Nephron progenitor cell (in vitro differentiated cells): ENCODE data around the gene RAD51C.

Source experiments
- DNase-seq: peaks from one replicate; pipeline ENCODE4 v3.0.0; 2021
- H3K27ac Mint-ChIP-seq: 2 replicates; pipeline ENCODE4 v1.8.0; 2021; ENCODE audit warnings: mild to moderate bottlenecking, moderate library complexity, mixed read lengths
- H3K27me3 Mint-ChIP-seq: 2 replicates; pipeline ENCODE4 v1.8.0; 2021; ENCODE audit warnings: mild to moderate bottlenecking, low read depth, mixed read lengths; ENCODE audit not compliant: poor library complexity
- H3K36me3 Mint-ChIP-seq: 2 replicates; pipeline ENCODE4 v1.8.0; 2021; ENCODE audit warnings: low read depth, mixed read lengths
- H3K4me1 Mint-ChIP-seq: 2 replicates; pipeline ENCODE4 v1.8.0; 2021; ENCODE audit warnings: mixed read lengths
- H3K4me3 Mint-ChIP-seq: 2 replicates; pipeline ENCODE4 v1.8.0; 2021; ENCODE audit warnings: mild to moderate bottlenecking, moderate library complexity, mixed read lengths
- H3K9me3 Mint-ChIP-seq: 2 replicates; pipeline ENCODE4 v1.8.0; 2021; ENCODE audit warnings: mild to moderate bottlenecking, moderate library complexity, mixed read lengths
- CTCF ChIP-seq: fragments of 200-600 bp; sonication (generic); IDR thresholded peaks from 2 replicates; pipeline ENCODE4 v1.5.0; 2021; ENCODE audit warnings: antibody characterized with exemption

Gene RAD51C

GRCh38 chr17:58691701-58692238 lies 632 bp upstream of the RAD51C start, which contains the start of gene TEX14:
Gene TEX14 (minus strand): TSS chr17:58692045. CDS start chr17:58652001, 40,044 bp downstream.
- peaks cover 10% of the 10 kb centered on the region for H3K27me3 Mint-ChIP-seq
- no peak for DNase-seq
- H3K4me1 Mint-ChIP-seq: peaks cover 33% of the 10 kb centered on the region
- TF ChIP-seq CTCF: no peak
- H3K27ac Mint-ChIP-seq: peak within 1 kb of the TSS; percentile 19
- peaks cover 13% of the 10 kb centered on the region for H3K36me3 Mint-ChIP-seq
- H3K4me3 Mint-ChIP-seq: peak within 1 kb of the TSS; percentile 86
- no peaks in the 10 kb centered on the region for H3K9me3 Mint-ChIP-seq

GRCh38 chr17:58693208-58693607 lies 806 bp downstream of the RAD51C start:
- no peak for DNase-seq
- Mint-ChIP-seq H3K27ac (peak overlapping the region; percentile 19), H3K4me1 (peaks cover 33% of the 10 kb centered on the region), H3K9me3 (no peaks in the 10 kb centered on the region), H3K36me3 (peaks cover 22% of the 10 kb centered on the region), H3K27me3 (peaks cover under 1% of the 10 kb centered on the region), H3K4me3 (peak overlapping the region; percentile 86)
- TF ChIP-seq CTCF: no peak

GRCh38 chr17:58693751-58694150 lies 1.3 kb downstream of the RAD51C start:
- Mint-ChIP-seq H3K27me3 (no peaks in the 10 kb centered on the region), H3K36me3 (peaks cover 22% of the 10 kb centered on the region), H3K4me1 (peaks cover 33% of the 10 kb centered on the region), H3K4me3 (peak overlapping the region; percentile 86), H3K27ac (no peak overlapping the region), H3K9me3 (no peaks in the 10 kb centered on the region)
- no peak for TF ChIP-seq CTCF
- no peak for DNase-seq

GRCh38 chr17:58694302-58694701 lies 1.9 kb downstream of the RAD51C start:
- TF ChIP-seq CTCF: no peak
- H3K27me3 Mint-ChIP-seq: peaks cover 2% of the 10 kb centered on the region
- no peak for DNase-seq
- peaks cover 3% of the 10 kb centered on the region for H3K9me3 Mint-ChIP-seq
- peaks cover 25% of the 10 kb centered on the region for H3K36me3 Mint-ChIP-seq
- H3K27ac Mint-ChIP-seq: no peak overlapping the region
- H3K4me3 Mint-ChIP-seq: peak overlapping the region; percentile 86
- H3K4me1 Mint-ChIP-seq: peaks cover 33% of the 10 kb centered on the region

GRCh38 chr17:58694826-58695225 lies 2.4 kb downstream of the RAD51C start:
- Mint-ChIP-seq H3K36me3 (peaks cover 30% of the 10 kb centered on the region), H3K9me3 (peaks cover 8% of the 10 kb centered on the region), H3K27ac (no peak overlapping the region), H3K4me1 (peaks cover 33% of the 10 kb centered on the region), H3K27me3 (peaks cover 4% of the 10 kb centered on the region), H3K4me3 (no peak overlapping the region)
- no peak for TF ChIP-seq CTCF
- no peak for DNase-seq

- H3K4me3 Mint-ChIP-seq: no peak overlapping the region
- H3K36me3 Mint-ChIP-seq: peaks cover 42% of the 10 kb centered on the region
- peaks cover 4% of the 10 kb centered on the region for H3K27me3 Mint-ChIP-seq
- no peak overlapping the region for H3K27ac Mint-ChIP-seq
- peaks cover 2% of the 10 kb centered on the region for H3K4me1 Mint-ChIP-seq
- peaks cover 12% of the 10 kb centered on the region for H3K9me3 Mint-ChIP-seq
- TF ChIP-seq CTCF: no peak
- no peak for DNase-seq
These were observed 7.4 kb downstream of the RAD51C start for GRCh38 chr17:58699771-58700170.
